GM19351 (cell line): ENCODE results near the gene CD3G.
"Not testable (repeated sequence)": the region's sequence is repeated elsewhere in the genome, so short reads cannot be mapped to it uniquely, and the experiment has no call there.

Experiments
- ATAC-seq: cut with Tn5 transposase; IDR thresholded peaks from one replicate; pipeline ENCODE4 v1.9.1; 2021; ENCODE audit warnings: mild to moderate bottlenecking, moderate library complexity; ENCODE audit not compliant: unreplicated experiment

The CD3G gene

GRCh38 chr11:118375978-118376377 lies 31.8 kb downstream of the CD3G start:
- no peak for ATAC-seq

- ATAC-seq: no peak
Observed at GRCh38 chr11:118379497-118379896, 35.4 kb downstream of the CD3G start.

GRCh38 chr11:118380571-118380970 lies 36.4 kb downstream of the CD3G start:
- ATAC-seq: no peak

- no peak for ATAC-seq
Observed at GRCh38 chr11:118382954-118383353, 38.8 kb downstream of the CD3G start.

- no peak for ATAC-seq
Observed at GRCh38 chr11:118383657-118384056, 39.5 kb downstream of the CD3G start.

- ATAC-seq: no peak
Observed at GRCh38 chr11:118396097-118396501, 52.0 kb downstream of the CD3G start.

- no peak for ATAC-seq
Observed at GRCh38 chr11:118397448-118397847, 53.3 kb downstream of the CD3G start.

- ATAC-seq: peak; percentile 52
Observed at GRCh38 chr11:118398791-118399559, 54.8 kb downstream of the CD3G start.

GRCh38 chr11:118401151-118401879 lies 57.2 kb downstream of the CD3G start, which contains the start of gene ATP5MG:
TSS of gene ATP5MG (plus strand) at chr11:118401606. CDS start at chr11:118401666, 60 bp downstream.
- ATAC-seq: peak; percentile 61

GRCh38 chr11:118401880-118402590 lies 57.9 kb downstream of the CD3G start:
- ATAC-seq: no peak

GRCh38 chr11:118402594-118402993 lies 58.5 kb downstream of the CD3G start:
- ATAC-seq: not testable (repeated sequence)
